H9 (cell line): ENCODE data around the gene PHACTR1. TPM values are rescaled to one million over a fixed set of nuclear protein-coding genes. Genes with fewer than 3 reads are reported as not detected.

Experiments used
- DNase-seq: peaks from one replicate; pipeline ENCODE4 v3.0.0-alpha.2; 2017
- H2AFZ ChIP-seq: one replicate; pipeline ENCODE4 v1.6.1; 2013; ENCODE audit warnings: mild to moderate bottlenecking, low read length, control low read depth, moderate library complexity
- H2AK5ac ChIP-seq: 2 replicates; pipeline ENCODE4 v1.6.1; 2013; ENCODE audit warnings: low read length, control low read depth, mixed read lengths; ENCODE audit not compliant: insufficient read length
- H2BK120ac ChIP-seq: one replicate; pipeline ENCODE4 v1.6.1; 2013; ENCODE audit warnings: low read depth, mild to moderate bottlenecking, low read length, control low read depth, inconsistent platforms; ENCODE audit not compliant: poor library complexity, severe bottlenecking
- H2BK12ac ChIP-seq: 2 replicates; pipeline ENCODE4 v1.6.1; 2013; ENCODE audit warnings: low read length, control low read depth, mixed read lengths, low read depth; ENCODE audit not compliant: insufficient read length
- H2BK15ac ChIP-seq: 2 replicates; pipeline ENCODE4 v1.6.1; 2013; ENCODE audit warnings: low read depth, low read length, control low read depth
- H2BK20ac ChIP-seq: one replicate; pipeline ENCODE4 v1.6.1; 2013; ENCODE audit warnings: low read depth, mild to moderate bottlenecking, low read length, control low read depth, inconsistent platforms; ENCODE audit not compliant: poor library complexity, severe bottlenecking
- H2BK5ac ChIP-seq: 2 replicates; pipeline ENCODE4 v1.6.1; 2013; ENCODE audit warnings: low read length, control low read depth, mixed read lengths; ENCODE audit not compliant: insufficient read length
- H3K14ac ChIP-seq: 2 replicates; pipeline ENCODE4 v1.6.1; 2013; ENCODE audit warnings: low read length, control low read depth; ENCODE audit not compliant: insufficient read depth
- H3K18ac ChIP-seq: 2 replicates; pipeline ENCODE4 v1.6.1; 2013; ENCODE audit warnings: low read depth, mild to moderate bottlenecking, mixed read lengths, low read length, control low read depth; ENCODE audit not compliant: insufficient read length
- H3K23ac ChIP-seq: 2 replicates; pipeline ENCODE4 v1.6.1; 2013; ENCODE audit warnings: low read length, control low read depth, mixed read lengths, low read depth; ENCODE audit not compliant: insufficient read length
- H3K23me2 ChIP-seq: 2 replicates; pipeline ENCODE4 v1.6.1; 2013; ENCODE audit warnings: low read depth, mild to moderate bottlenecking, mixed read lengths, low read length, control low read depth; ENCODE audit not compliant: insufficient read length, poor library complexity, severe bottlenecking
- H3K27ac ChIP-seq: 2 replicates; pipeline ENCODE4 v1.5.1; 2013; ENCODE audit warnings: low read length, control low read depth, mixed read lengths, low read depth; ENCODE audit not compliant: insufficient read length
- H3K27me3 ChIP-seq: 2 replicates; pipeline ENCODE4 v1.6.1; 2013; ENCODE audit warnings: low read length, control low read depth, inconsistent platforms; ENCODE audit not compliant: insufficient read depth
- H3K4ac ChIP-seq: 2 replicates; pipeline ENCODE4 v1.6.1; 2013; ENCODE audit warnings: low read depth, mild to moderate bottlenecking, control low read depth, inconsistent platforms, low read length, moderate library complexity
- H3K4me1 ChIP-seq: 2 replicates; pipeline ENCODE4 v1.6.1; 2013; ENCODE audit warnings: low read length, control low read depth, inconsistent platforms; ENCODE audit not compliant: insufficient read depth
- H3K4me2 ChIP-seq: 2 replicates; pipeline ENCODE4 v1.6.1; 2013; ENCODE audit warnings: low read length, control low read depth, mixed read lengths; ENCODE audit not compliant: insufficient read length, insufficient read depth
- H3K56ac ChIP-seq: 2 replicates; pipeline ENCODE4 v1.6.1; 2013; ENCODE audit warnings: low read depth, mild to moderate bottlenecking, mixed read lengths, low read length, control low read depth; ENCODE audit not compliant: insufficient read length
- H3K79me1 ChIP-seq: 2 replicates; pipeline ENCODE4 v1.6.1; 2013; ENCODE audit warnings: low read depth, mild to moderate bottlenecking, moderate library complexity, low read length, control low read depth, inconsistent platforms; ENCODE audit not compliant: insufficient read depth, poor library complexity, severe bottlenecking
- H3K79me2 ChIP-seq: 2 replicates; pipeline ENCODE4 v1.6.1; 2013; ENCODE audit warnings: low read length, control low read depth, inconsistent platforms; ENCODE audit not compliant: insufficient read depth
- H3K9ac ChIP-seq: 2 replicates; pipeline ENCODE4 v1.6.1; 2013; ENCODE audit warnings: low read length, control low read depth, mixed read lengths; ENCODE audit not compliant: insufficient read length; ENCODE audit errors: extremely low read depth
- H3K9me3 ChIP-seq: one replicate; pipeline ENCODE4 v1.6.1; 2013; ENCODE audit warnings: low read depth, low read length, inconsistent platforms; ENCODE audit not compliant: control insufficient read depth
- H3T11ph ChIP-seq: one replicate; pipeline ENCODE4 v1.6.1; 2013; ENCODE audit warnings: mild to moderate bottlenecking, low read length, control low read depth, inconsistent platforms
- H4K20me1 ChIP-seq: one replicate; pipeline ENCODE4 v1.6.1; 2013; ENCODE audit not compliant: control insufficient read depth, insufficient read length, insufficient read depth
- H4K5ac ChIP-seq: 2 replicates; pipeline ENCODE4 v1.6.1; 2013; ENCODE audit warnings: low read depth, mild to moderate bottlenecking, mixed read lengths, low read length, control low read depth; ENCODE audit not compliant: insufficient read length
- H4K8ac ChIP-seq: replicated peaks from 2 replicates; pipeline ENCODE4 v1.6.1; 2013; ENCODE audit warnings: low read length, control low read depth, mixed read lengths, low read depth; ENCODE audit not compliant: insufficient read length
- H4K91ac ChIP-seq: 2 replicates; pipeline ENCODE4 v1.6.1; 2013; ENCODE audit warnings: low read depth, mild to moderate bottlenecking, moderate library complexity, mixed read lengths, low read length, control low read depth; ENCODE audit not compliant: insufficient read length
- H3K27ac Mint-ChIP-seq, 3 experiments: 2 replicates in 2 of 3; 3 replicates in 1 of 3; pipeline ENCODE4 v1.8.0; 2020 to 2021; ENCODE audit warnings: mixed read lengths in 3 of 3, mild to moderate bottlenecking in 1 of 3, moderate library complexity in 1 of 3
- H3K27me3 Mint-ChIP-seq: 2 replicates; pipeline ENCODE4 v1.8.0; 2021; ENCODE audit warnings: low read depth, mild to moderate bottlenecking, moderate library complexity, mixed read lengths
- H3K36me3 Mint-ChIP-seq, 3 experiments: 2 replicates in 2 of 3; 3 replicates in 1 of 3; pipeline ENCODE4 v1.8.0; 2020 to 2021; ENCODE audit warnings: low read depth in 3 of 3, mixed read lengths in 3 of 3; ENCODE audit not compliant: insufficient read depth in 1 of 3
- H3K4me1 Mint-ChIP-seq, 2 experiments: 2 replicates each; pipeline ENCODE4 v1.8.0; 2020; ENCODE audit warnings: mixed read lengths in 2 of 2
- H3K4me3 Mint-ChIP-seq, 2 experiments: 2 replicates in 1 of 2; 3 replicates in 1 of 2; pipeline ENCODE4 v1.8.0; 2020 to 2021; ENCODE audit warnings: mild to moderate bottlenecking in 2 of 2, mixed read lengths in 2 of 2, moderate library complexity in 1 of 2
- H3K9me3 Mint-ChIP-seq, 2 experiments: 2 replicates in 1 of 2; 3 replicates in 1 of 2; pipeline ENCODE4 v1.8.0; 2020; ENCODE audit warnings: mild to moderate bottlenecking in 2 of 2, mixed read lengths in 2 of 2, moderate library complexity in 1 of 2
- CTCF ChIP-seq: fragments of 200-600 bp; sonication (generic); conservative IDR thresholded peaks from 3 replicates; pipeline ENCODE4 v1.8.0; 2021; ENCODE audit warnings: antibody characterized with exemption, mild to moderate bottlenecking
- WGBS: extraction: QIAGEN DNeasy Blood & Tissue Kit; methylation state at CpG from one replicate; pipeline ENCODE4 v1.1.7; 2013; ENCODE audit warnings: missing lambda C conversion rate, low lambda C conversion rate, mixed read lengths; ENCODE audit not compliant: insufficient read length; ENCODE audit errors: extremely low coverage; 5-methylcytosine and 5-hydroxymethylcytosine counted together
- total RNA-seq: library from RNA; stranded (reverse); gene quantifications from 2 replicates; pipeline ENCODE4 v1.2.1, GENCODE V29; 2021

PHACTR1 gene
- total RNA-seq, 1 experiment from 2014 or later: 15.9 TPM

GRCh38 chr6:12969966-12970365 is 253.4 kb downstream of the PHACTR1 start:
- Histone ChIP-seq H3K56ac (no peak overlapping the region), H4K5ac (no peak overlapping the region), H3K4me2 (no peak overlapping the region), H3K18ac (no peak overlapping the region), H3K9me3 (no peaks in the 10 kb centered on the region), H3K79me1 (no peaks in the 10 kb centered on the region), H3K27me3 (no peaks in the 10 kb centered on the region), H2AFZ (no peak overlapping the region), H4K91ac (no peak overlapping the region), H4K20me1 (no peaks in the 10 kb centered on the region), H2BK5ac (no peak overlapping the region), H3K4ac (no peak overlapping the region), H2BK12ac (no peak overlapping the region), H4K8ac (no peak overlapping the region), H2BK120ac (no peak overlapping the region), H3K9ac (no peak overlapping the region), H2AK5ac (no peak overlapping the region), H3K27ac (no peak overlapping the region), H3K4me1 (no peaks in the 10 kb centered on the region; the same call in 1 of the 2 replicates), H3K23ac (no peak overlapping the region), H3K79me2 (no peaks in the 10 kb centered on the region), H2BK20ac (no peak overlapping the region), H2BK15ac (no peak overlapping the region), H3K23me2 (no peaks in the 10 kb centered on the region), H3T11ph (no peak overlapping the region), H3K14ac (no peak overlapping the region)
- peaks cover 0 to 3% of the 10 kb centered on the region in 2 experiments; a peak in 2 of 4 replicates for H3K4me1 Mint-ChIP-seq
- H3K36me3 Mint-ChIP-seq: no peaks in the 10 kb centered on the region
- no peak for TF ChIP-seq CTCF
- no peak for DNase-seq
- peaks cover 9% of the 10 kb centered on the region for H3K27me3 Mint-ChIP-seq
- WGBS: no CpG with 5 or more reads among the region's 2 CpGs
- no peaks in the 10 kb centered on the region for H3K9me3 Mint-ChIP-seq
- H3K4me3 Mint-ChIP-seq: no peak overlapping the region
- no peak overlapping the region for H3K27ac Mint-ChIP-seq
